Measurements from ENCODE around the gene SLC44A5.
"Not testable (repeated sequence)": the region's sequence is repeated elsewhere in the genome, so short reads cannot be mapped to it uniquely, and the experiment has no call there.

SLC44A5 gene

GRCh38 chr1:75611014-75611413, at the start of gene SLC44A5:
Gene SLC44A5, minus strand, starts transcription at chr1:75611114. Its CDS starts 69,667 bp downstream, at chr1:75541447.
- DNase-seq (ENCODE audit: low read depth) = no peak

DNA sequence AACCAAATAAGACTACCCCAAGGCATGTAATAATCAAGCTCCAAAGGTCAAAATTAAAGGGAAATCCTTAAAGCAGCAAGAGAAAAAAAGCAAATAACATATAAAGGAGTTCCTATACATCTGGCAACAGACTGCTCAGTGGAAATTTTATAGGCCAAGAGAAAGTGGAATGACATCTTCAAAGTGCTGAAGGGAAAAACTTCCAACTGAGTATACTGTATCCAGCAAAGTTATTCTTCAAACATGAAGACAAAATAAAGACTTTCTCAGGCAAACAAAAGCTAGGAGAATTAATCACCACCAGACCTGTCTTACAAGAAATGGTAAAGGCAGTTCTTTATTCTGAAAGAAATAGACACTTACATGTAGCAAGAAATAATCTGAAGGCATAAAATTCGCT, 45.0 kb upstream of the SLC44A5 start:
- no peak for DNase-seq (ENCODE audit: low read depth)

DNA sequence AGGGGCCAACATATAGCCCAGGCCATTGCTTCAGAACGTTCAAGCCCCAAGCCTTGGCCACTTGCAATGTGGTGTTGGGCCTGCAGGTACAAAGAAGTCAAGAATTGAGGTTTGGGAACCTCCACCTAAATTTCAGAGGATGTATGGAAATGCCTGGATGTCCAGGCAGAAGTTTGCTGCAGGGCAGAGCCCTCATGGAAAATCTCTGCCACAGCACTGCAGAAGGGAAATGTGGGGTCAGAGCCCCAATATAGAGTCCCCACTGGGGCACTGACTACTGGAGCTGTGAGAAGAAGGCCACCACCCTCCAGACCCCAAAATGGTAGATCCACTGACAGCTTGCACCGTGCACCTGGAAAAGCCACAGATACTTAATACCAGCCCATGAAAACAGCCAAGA, 36.3 kb upstream of the SLC44A5 start:
- DNase-seq (ENCODE audit: low read depth) = not testable (repeated sequence)

- not testable (repeated sequence) for DNase-seq (ENCODE audit: low read depth)
Observed at GRCh38 chr1:75645153-75645552, 34.2 kb upstream of the SLC44A5 start.

DNA sequence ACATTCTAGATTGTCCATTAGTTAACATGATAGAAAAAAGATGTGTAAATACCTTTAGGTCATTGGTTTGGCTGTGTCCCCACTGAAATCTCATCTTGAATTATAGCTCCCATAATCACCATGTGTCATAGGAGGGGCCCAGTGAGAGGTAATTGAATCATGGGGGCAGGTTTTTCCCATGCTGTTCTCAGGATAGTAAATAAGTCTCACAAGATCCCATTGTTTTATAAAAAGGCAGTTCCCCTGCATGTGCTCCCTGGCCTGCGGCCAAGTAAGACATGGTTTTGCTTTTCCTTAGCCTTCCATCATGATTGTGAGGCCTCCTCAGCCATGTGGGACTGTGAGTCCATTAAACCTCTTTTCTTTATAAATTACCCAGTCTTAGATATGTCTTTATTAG, 32.5 kb upstream of the SLC44A5 start:
- no peak for DNase-seq (ENCODE audit: low read depth)

DNA sequence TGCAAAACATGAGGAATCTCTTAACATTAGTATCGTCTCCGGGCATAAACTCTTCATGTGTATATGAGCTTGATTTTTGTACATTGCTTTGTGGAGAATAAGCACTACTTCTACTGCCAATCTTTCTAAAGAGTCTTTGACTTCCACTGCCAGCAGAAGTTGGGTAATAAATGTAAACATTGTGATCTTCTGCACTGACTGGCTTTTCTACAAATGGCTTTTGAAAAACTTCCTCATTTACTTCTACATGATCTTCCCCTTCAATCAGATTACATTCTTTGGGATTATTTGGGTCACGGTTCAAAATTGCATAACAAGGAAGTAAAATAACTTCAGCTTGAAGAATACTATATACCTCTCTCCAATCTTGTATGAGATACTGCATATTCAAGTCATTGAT, 30.4 kb upstream of the SLC44A5 start:
- DNase-seq (ENCODE audit: low read depth) = no peak

DNA sequence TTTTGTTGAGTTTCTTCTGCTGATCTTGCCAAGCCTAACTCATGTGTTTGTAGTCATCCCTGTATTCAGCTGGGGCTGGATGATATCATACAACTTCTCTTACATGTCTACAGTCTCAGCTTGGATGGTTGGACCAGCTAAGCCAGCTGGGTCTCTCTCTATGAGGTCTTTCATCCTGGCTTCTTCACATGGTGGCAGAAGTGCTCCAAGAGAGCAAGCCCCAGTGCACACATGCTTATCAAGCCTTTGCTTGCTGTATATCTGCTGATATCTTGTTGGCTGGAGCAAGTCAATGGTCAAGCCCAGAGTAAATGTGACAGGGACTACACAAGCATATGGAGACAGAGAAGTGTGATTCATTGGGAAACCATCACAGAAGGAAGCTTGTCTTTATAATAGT, 29.2 kb upstream of the SLC44A5 start:
- DNase-seq (ENCODE audit: low read depth) = no peak

- DNase-seq (ENCODE audit: low read depth) = no peak
Observed at GRCh38 chr1:75632350-75632949, 21.5 kb upstream of the SLC44A5 start.

GRCh38 chr1:75630998-75631397, 20.1 kb upstream of the SLC44A5 start:
- no peak for DNase-seq (ENCODE audit: low read depth)

DNA sequence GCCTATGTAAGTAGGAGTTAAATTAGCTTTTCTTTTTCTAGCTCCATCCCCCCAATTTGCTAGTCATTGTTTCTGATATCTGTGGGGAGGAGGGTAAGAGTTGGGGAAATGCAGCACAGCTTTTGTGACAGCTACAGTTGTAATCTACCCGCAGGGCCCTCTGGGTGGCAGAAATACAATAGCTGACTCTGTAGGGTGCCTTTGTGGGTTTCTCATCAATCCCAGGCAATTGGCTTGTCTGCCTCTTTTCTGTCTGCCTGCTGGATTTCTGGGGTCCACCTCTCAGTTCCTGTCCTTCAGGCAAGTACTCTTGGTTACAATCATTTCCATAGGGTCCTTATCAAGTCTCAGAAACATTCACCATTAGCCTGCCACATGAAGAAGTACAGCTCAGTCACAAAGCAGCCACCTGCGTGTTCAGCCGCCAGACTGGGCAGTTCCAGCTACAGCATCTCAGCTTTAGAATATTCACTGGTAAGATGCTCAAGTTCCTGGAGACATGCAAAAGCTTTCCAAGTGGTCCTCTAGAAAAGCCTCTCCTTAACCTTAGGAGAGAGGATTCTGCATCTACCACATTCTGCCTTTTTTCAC, 19.2 kb upstream of the SLC44A5 start:
- DNase-seq (ENCODE audit: low read depth) = no peak

DNA sequence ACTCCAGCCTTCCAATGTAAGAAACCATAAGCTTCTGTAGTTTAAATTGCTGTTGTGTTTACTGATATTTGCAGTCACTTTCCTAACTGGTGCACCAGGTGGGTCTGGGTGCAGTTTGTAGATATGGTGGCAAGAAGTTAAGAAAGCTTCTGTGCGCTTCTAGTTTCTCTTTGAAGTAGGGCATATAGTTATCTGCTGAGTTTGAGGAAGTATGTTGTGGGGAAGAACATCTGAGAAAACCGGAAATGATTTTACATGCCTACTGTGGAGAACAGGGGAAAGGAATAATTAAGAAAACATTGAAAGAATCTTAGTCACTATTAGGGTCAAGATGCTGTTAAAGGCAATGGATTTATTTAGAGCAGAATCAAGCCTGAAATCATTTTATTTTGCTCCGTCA, 14.9 kb upstream of the SLC44A5 start:
- DNase-seq (ENCODE audit: low read depth) = no peak

GRCh38 chr1:75618382-75618781, 7.5 kb upstream of the SLC44A5 start:
- no peak for DNase-seq (ENCODE audit: low read depth)

GRCh38 chr1:75616436-75617433, 5.8 kb upstream of the SLC44A5 start:
- no peak for DNase-seq (ENCODE audit: low read depth)

DNA sequence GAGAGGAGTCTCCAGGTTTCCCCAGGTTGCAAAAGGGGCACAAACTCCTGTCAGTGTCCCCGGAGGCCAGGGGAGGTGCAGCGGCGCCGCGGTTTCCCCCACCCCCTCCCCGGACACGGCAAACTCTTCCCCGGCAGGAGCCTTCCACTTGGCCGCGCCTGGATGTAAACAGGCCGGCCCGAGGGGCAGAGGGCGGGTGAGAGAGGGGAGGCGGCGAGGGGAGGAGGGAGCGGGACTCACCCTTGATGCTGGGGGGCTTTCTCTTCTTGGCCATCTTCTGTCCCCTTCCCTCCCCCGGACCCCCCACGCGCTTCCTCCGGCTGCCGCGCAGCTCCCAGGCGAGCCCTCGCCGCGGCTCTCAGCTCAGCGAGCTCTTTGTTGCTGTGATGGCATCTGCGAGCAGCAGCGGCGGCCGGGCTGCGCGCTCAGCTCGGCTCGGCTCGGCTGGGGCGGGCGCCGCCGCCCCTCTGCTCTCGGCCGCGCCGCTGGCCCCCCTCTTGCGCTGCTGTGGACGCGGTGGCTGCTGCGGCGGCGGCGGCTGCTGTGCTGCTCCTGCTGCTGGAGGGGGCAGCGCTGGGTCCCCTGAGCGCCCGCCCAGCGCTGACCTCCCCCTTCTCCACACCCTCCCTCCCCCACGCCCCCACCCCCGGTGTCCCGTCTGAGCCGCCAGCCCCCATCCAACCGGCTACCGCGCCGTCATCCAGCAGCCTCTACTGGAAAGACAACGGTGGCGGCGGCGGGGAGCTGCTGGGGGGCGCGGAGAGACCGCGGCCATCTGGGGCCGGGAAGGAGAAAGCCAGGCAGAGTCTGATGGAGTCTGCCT, 4.9 kb upstream of the SLC44A5 start:
- no peak for DNase-seq (ENCODE audit: low read depth)

DNA sequence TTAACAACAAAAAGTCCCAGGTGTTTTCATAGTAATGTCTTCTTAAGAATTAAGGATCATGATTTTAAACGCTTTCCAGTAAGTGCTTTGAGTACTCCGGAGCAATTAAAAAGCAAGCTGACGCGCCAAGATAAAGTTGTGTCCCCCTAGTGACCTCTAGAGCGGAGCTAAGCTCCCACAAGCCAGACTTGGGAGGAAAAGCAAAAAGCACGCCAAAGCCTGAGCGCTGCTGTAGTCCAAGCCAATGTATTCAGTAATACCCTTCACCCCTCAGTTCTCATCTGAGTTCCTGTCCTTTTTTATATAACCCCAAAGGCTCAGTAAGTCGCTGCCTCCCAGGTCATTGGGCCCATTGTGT, 3.5 kb upstream of the SLC44A5 start:
- no peak for DNase-seq (ENCODE audit: low read depth)

GRCh38 chr1:75613916-75614315, 3.0 kb upstream of the SLC44A5 start:
- no peak for DNase-seq (ENCODE audit: low read depth)

DNA sequence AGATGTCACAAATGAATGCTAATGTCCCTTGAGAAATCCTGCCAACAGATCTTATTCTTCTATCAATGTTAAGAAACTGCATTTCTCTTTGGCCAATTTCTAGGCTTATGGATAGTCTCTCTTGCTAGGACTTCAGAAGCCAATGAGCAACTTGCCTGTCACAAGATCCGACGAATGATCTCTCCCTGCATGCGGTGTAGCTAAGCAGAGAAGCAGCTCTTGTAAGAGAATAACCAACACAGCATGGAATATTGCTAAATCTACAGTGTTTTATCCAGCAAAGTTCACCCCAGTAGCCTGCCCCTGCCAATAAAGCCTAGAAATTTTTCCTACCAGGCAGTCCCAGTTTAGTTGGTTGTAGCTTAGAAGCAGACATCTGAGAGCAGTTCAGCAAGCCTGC, 2.1 kb upstream of the SLC44A5 start:
- no peak for DNase-seq (ENCODE audit: low read depth)

DNA sequence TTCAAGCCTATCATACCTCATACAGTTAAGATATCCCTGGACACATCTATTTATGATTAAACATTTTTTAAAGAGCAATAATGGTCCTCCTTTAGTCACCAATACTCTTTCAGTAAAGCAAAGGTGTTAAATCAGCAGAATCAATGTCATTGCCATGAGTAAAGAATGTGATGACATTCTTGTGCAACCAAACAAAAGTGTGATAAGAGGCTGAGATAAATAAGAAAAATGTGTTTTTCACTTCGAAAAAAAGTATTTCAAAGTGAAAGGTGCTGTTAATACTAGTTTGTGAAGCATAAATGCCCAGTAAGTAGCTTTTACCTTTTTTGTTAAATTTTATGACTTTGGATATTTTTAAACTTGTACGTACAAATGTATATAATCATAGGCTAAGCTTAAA, 8.4 kb downstream of the SLC44A5 start:
- no peak for DNase-seq (ENCODE audit: low read depth)

DNA sequence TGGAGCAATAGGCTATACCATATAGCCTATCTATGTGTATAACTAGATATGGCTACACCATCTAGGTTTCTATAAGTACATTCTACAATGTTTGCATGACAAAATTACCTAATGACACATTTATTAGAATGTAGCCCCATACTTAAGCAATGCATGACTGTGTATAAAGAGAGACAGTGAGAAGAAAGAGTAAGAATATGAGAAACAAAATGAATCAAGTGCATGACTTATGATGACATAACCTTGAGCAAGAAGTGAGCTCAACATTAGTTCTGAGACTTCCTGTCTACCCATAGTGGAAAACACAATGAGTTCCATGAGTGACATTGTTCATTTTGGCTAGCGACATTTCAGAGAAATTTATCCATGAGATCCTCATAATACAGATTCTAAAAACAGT, 10.1 kb downstream of the SLC44A5 start:
- DNase-seq (ENCODE audit: low read depth) = no peak

- DNase-seq (ENCODE audit: low read depth) = no peak
Observed at GRCh38 chr1:75594327-75594726, 16.6 kb downstream of the SLC44A5 start.

- not testable (repeated sequence) for DNase-seq (ENCODE audit: low read depth)
Observed at GRCh38 chr1:75593457-75593856, 17.5 kb downstream of the SLC44A5 start.

DNA sequence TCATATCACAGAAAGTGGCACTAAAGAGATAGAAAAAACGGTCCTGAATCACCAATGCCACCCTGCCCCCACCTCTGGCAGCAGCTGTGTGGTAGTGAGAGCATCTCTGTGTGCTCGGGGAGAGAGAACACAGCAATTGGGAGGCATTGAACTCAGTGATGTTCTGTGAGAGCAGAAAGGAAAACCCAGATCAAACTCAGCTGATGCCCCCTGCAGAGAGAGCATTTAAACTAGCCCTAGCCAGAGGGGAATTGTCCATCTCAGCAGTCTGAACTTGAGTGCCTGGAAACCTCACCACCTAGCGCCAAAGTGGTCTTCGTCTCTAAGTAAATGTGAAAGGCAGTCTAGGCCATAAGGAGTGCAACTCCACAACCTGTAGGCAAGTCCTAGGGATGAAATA, 21.3 kb downstream of the SLC44A5 start:
- DNase-seq (ENCODE audit: low read depth) = no peak
